ENCODE measurements around the gene ARNT2. TPM values are rescaled to one million over a fixed set of nuclear protein-coding genes. Genes with fewer than 3 reads are reported as not detected.

ARNT2 gene
- total RNA-seq, 1 donor from 2014 or later: 6.4 TPM

GRCh38 chr15:80574590-80574989 lies 170.4 kb downstream of the ARNT2 start:
- intact Hi-C loops (cut with DNase I): no loop called here
- no peak for DNase-seq (ENCODE audit: low spot score in 2 of 2)
- Histone ChIP-seq H3K4me3 (no peak overlapping the region), H3K4me1 (no peaks in the 10 kb centered on the region), H3K9me3 (no peaks in the 10 kb centered on the region), H3K27me3 (no peaks in the 10 kb centered on the region), H3K36me3 (no peaks in the 10 kb centered on the region), H3K27ac (no peak overlapping the region)
- TF ChIP-seq, protein P1, sequence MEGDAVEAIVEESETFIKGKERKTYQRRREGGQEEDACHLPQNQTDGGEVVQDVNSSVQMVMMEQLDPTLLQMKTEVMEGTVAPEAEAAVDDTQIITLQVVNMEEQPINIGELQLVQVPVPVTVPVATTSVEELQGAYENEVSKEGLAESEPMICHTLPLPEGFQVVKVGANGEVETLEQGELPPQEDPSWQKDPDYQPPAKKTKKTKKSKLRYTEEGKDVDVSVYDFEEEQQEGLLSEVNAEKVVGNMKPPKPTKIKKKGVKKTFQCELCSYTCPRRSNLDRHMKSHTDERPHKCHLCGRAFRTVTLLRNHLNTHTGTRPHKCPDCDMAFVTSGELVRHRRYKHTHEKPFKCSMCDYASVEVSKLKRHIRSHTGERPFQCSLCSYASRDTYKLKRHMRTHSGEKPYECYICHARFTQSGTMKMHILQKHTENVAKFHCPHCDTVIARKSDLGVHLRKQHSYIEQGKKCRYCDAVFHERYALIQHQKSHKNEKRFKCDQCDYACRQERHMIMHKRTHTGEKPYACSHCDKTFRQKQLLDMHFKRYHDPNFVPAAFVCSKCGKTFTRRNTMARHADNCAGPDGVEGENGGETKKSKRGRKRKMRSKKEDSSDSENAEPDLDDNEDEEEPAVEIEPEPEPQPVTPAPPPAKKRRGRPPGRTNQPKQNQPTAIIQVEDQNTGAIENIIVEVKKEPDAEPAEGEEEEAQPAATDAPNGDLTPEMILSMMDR (IDR thresholded peaks at IDR 0.05): no peak

GRCh38 chr15:80576519-80577090 lies 172.4 kb downstream of the ARNT2 start:
- intact Hi-C loops (cut with DNase I): no loop called here

GRCh38 chr15:80577552-80578205 lies 173.5 kb downstream of the ARNT2 start:
- intact Hi-C loops (cut with DNase I): no loop called here
- Histone ChIP-seq H3K27me3 (no peaks in the 10 kb centered on the region), H3K27ac (no peak overlapping the region), H3K4me3 (no peak overlapping the region), H3K4me1 (no peaks in the 10 kb centered on the region), H3K9me3 (no peaks in the 10 kb centered on the region), H3K36me3 (no peaks in the 10 kb centered on the region)
- DNase-seq (ENCODE audit: low spot score in 2 of 2): no peak
- TF ChIP-seq, protein P1 (IDR thresholded peaks at IDR 0.05): no peak

More at GRCh38 chr15:80576519-80577090, 172.4 kb downstream of the ARNT2 start:
- Histone ChIP-seq H3K36me3 (no peaks in the 10 kb centered on the region), H3K27ac (no peak overlapping the region), H3K4me3 (no peak overlapping the region), H3K27me3 (no peaks in the 10 kb centered on the region), H3K9me3 (no peaks in the 10 kb centered on the region), H3K4me1 (no peaks in the 10 kb centered on the region)
- TF ChIP-seq, protein P1 (IDR thresholded peaks at IDR 0.05): no peak
- DNase-seq (ENCODE audit: low spot score in 2 of 2): no peak

DNA sequence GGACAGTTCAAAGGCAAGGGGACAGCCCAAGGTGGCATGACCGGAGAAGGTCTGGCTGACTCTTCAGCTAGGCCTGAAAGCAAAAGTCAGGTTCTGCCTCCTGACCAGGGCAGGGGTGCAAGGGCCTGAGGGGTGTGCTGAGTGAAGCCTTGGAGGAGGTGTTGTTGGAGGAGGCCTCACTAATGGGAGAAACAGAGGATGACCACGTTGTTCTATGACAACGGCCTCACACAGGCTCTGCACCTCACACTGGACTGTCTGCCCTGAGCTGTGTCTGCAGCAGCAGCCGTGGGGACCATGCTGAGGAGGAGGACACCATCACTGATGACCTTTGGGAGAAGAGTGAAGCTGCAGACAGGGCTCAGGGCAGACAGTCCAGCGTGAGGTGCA lies 174.0 kb downstream of the ARNT2 start:
- H3K27me3 ChIP-seq: no peaks in the 10 kb centered on the region
- H3K27ac ChIP-seq: no peak overlapping the region
- no peak for DNase-seq (ENCODE audit: low spot score in 2 of 2)
- no peak overlapping the region for H3K4me3 ChIP-seq
- TF ChIP-seq, protein P1 (IDR thresholded peaks at IDR 0.05): no peak
- no peaks in the 10 kb centered on the region for H3K9me3 ChIP-seq
- no peaks in the 10 kb centered on the region for H3K36me3 ChIP-seq
- intact Hi-C loops (cut with DNase I): no loop called here
- H3K4me1 ChIP-seq: no peaks in the 10 kb centered on the region

GRCh38 chr15:80578871-80579270 lies 174.7 kb downstream of the ARNT2 start:
- Histone ChIP-seq H3K36me3 (no peaks in the 10 kb centered on the region), H3K27ac (no peak overlapping the region), H3K4me3 (no peak overlapping the region), H3K27me3 (no peaks in the 10 kb centered on the region), H3K4me1 (no peaks in the 10 kb centered on the region), H3K9me3 (no peaks in the 10 kb centered on the region)
- no peak for DNase-seq (ENCODE audit: low spot score in 2 of 2)
- TF ChIP-seq, protein P1 (IDR thresholded peaks at IDR 0.05): no peak
- intact Hi-C loops (cut with DNase I): no loop called here
